Measurements from ENCODE around the gene F5.
"Not testable (repeated sequence)": the region's sequence is repeated elsewhere in the genome, so short reads cannot be mapped to it uniquely, and the experiment has no call there.

Gene F5

GRCh38 chr1:169503601-169504000 lies 82.7 kb downstream of the F5 start:
- not testable (repeated sequence) for DNase-seq

- DNase-seq = no peak
Observed at GRCh38 chr1:169499807-169500206, 86.5 kb downstream of the F5 start.

GRCh38 chr1:169497317-169497716 lies 89.0 kb downstream of the F5 start:
- no peak for DNase-seq

- no peak for DNase-seq
Observed at GRCh38 chr1:169495916-169496315, 90.4 kb downstream of the F5 start.

- DNase-seq = no peak
Observed at GRCh38 chr1:169495046-169495775, 91.1 kb downstream of the F5 start.

- DNase-seq = no peak
Observed at GRCh38 chr1:169494343-169494742, 91.9 kb downstream of the F5 start.

GRCh38 chr1:169493251-169493650 lies 93.0 kb downstream of the F5 start:
- DNase-seq = no peak

GRCh38 chr1:169491845-169492281 lies 94.4 kb downstream of the F5 start:
- DNase-seq = no peak

GRCh38 chr1:169488157-169488556 lies 98.1 kb downstream of the F5 start:
- no peak for DNase-seq

- no peak for DNase-seq
Observed at GRCh38 chr1:169487561-169487960, 98.7 kb downstream of the F5 start.

GRCh38 chr1:169487133-169487532 lies 99.1 kb downstream of the F5 start:
- DNase-seq = no peak

GRCh38 chr1:169486281-169487051 lies 99.8 kb downstream of the F5 start:
- peak; percentile 63 for DNase-seq

- peak; percentile 99 for DNase-seq
Observed at GRCh38 chr1:169485431-169486280, 100.6 kb downstream of the F5 start, which contains the start of gene SLC19A2. SLC19A2 (minus strand) TSS chr1:169485944; CDS start chr1:169485766, 178 bp downstream.

- peak; percentile 86 for DNase-seq
Observed at GRCh38 chr1:169484683-169485430, 101.4 kb downstream of the F5 start.

GRCh38 chr1:169484101-169484500 lies 102.2 kb downstream of the F5 start:
- peak; percentile 30 for DNase-seq

- DNase-seq = peak; percentile 78
Observed at GRCh38 chr1:169483500-169483966, 102.7 kb downstream of the F5 start.

- DNase-seq = no peak
Observed at GRCh38 chr1:169479363-169480066, 106.8 kb downstream of the F5 start.

GRCh38 chr1:169478094-169478672 lies 108.1 kb downstream of the F5 start:
- no peak for DNase-seq

- DNase-seq = peak; percentile 27
Observed at GRCh38 chr1:169475806-169476387, 110.4 kb downstream of the F5 start.

GRCh38 chr1:169474302-169474995 lies 111.8 kb downstream of the F5 start:
- no peak for DNase-seq

All from eye (tissue), 1 donor.